Inflammatory macrophage (primary cell): ENCODE results near the gene CBX1.
A peak's percentile ranks its signal among the peaks of the same experiment; 100 is the strongest.
"Not testable (repeated sequence)": the region's sequence is repeated elsewhere in the genome, so short reads cannot be mapped to it uniquely, and the experiment has no call there.

Source experiments
- DNase-seq, 2 donors: peaks; one replicate each; pipeline ENCODE4 v3.0.0-alpha.2; 2020 to 2022

The CBX1 gene

GRCh38 chr17:48072811-48073210 lies 28.5 kb downstream of the CBX1 start:
- DNase-seq = not testable (repeated sequence)

DNA sequence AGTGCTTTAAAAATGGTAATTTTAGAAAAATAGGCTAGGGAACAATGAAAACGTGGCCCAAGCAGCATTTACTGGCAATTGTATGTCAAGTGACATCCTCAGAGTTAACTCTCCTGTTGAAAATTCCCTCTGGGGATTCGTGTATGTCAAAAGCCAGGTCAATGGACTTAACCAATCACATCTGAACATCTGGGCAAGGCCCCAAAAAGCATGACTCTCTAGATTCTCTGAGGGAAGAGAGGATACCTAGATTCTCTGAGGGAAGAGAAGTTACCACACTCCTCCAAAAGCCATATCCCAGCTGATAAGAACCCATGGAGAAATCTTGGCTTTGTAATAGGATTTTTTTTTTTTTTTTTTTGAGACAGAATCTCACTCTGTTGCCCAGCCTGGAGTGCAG lies 29.6 kb downstream of the CBX1 start:
- no peak for DNase-seq

DNA sequence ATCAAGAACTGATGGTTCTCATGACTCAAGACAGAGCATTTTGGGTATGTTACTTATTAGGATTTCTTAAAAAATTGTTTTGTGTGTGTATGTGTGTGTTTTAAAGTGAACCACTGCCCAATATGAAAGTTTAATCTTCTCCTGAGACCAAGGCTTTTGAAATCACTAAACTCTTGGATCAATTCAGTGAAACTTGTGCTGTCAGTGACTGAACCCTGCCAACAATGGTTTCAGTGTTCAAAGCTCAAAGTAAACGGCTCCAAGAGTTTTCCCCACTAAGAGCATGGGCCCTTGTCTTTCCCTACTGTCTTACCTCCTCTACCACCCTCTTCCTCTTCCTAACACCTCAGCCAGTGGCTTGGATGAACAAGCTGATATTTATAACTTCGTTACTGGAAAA lies 31.1 kb downstream of the CBX1 start:
- no peak for DNase-seq

DNA sequence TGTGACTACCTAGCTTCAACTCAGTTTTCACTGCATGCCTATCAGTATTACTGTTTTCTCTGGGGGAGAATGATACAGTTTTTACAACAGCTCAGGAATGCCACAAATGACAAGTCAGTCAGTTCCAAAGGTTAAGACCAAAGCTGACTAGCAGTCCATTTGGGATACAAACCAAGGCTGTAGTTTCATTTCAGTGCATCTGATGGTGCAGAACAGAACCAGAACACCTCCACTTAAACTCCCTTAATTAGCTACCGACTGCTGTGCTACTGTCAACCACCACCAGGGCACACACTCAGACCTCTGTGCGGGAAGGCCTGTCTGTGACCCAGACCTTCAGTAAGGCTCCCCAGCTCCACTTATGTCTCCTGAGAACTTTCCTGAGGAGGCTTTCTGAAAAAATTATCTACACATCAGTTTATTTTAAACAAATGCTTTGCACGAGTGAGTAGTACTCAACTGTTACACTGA lies 32.8 kb downstream of the CBX1 start:
- DNase-seq = peak in 1 of 2 donors; percentile 20

GRCh38 chr17:48067808-48068207 lies 33.5 kb downstream of the CBX1 start:
- not testable (repeated sequence) for DNase-seq

- DNase-seq = no peak
These were observed 34.0 kb downstream of the CBX1 start for GRCh38 chr17:48067245-48067644.

DNA sequence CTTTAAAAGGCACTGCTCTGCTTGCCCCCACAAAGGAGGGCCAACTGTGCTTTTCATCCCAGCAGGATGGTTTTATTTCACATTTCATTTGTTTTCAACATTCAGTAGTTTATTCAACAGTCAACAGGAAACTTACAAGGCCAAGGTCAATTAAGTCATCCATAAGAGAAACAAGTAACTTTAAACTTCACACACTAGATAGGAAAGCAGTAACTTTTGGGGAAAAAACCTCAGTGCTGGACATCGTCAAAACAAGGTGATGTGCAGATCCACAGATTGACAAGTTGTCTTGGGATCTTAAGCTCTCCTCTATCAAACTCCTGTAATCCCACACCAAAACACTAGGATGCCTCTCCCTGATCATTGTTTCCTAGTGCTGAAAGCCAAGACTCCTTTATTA lies 34.6 kb downstream of the CBX1 start:
- DNase-seq = no peak

DNA sequence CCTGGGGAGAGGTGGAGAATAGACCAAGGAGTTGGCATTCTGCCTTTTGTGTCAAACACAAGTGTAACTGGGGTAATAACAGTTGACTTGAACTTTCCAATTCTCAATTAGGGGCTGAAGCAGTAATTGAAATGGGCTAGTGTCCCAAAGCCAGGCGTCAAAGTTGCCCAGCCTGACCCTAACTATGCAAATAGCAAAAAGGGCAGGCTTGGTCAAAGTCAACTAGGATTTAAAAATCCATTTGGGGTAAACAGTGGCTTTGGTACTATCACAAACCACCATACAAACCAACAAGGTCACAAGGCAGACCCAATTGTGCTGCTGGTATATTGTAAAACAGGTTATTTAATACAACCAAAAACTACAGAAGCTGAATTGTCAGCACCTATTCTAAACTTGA lies 35.1 kb downstream of the CBX1 start:
- DNase-seq = no peak

DNA sequence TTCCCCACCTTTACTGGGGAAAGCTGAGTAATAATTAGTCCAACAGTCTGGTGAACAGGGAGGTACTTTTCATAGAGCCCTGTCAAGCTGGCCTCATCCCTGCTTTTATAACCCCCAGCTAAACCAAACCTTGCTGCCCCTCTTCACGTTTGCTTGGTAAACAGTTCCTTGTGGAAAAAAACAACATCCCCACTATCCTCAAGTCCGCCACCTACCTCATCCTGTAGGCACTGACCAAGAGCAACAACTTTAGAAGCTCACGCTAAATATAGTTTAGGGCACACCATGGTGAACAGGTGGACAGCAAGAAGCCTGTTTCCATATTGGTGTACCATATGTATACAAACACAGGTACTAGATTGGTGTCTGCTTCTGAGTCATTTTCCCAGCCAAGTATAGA lies 36.6 kb downstream of the CBX1 start:
- no peak for DNase-seq

GRCh38 chr17:48062273-48062672 lies 39.0 kb downstream of the CBX1 start:
- no peak for DNase-seq

- DNase-seq = peak in 1 of 2 donors; percentile 30
These were observed 41.0 kb downstream of the CBX1 start for GRCh38 chr17:48060249-48060648.

DNA sequence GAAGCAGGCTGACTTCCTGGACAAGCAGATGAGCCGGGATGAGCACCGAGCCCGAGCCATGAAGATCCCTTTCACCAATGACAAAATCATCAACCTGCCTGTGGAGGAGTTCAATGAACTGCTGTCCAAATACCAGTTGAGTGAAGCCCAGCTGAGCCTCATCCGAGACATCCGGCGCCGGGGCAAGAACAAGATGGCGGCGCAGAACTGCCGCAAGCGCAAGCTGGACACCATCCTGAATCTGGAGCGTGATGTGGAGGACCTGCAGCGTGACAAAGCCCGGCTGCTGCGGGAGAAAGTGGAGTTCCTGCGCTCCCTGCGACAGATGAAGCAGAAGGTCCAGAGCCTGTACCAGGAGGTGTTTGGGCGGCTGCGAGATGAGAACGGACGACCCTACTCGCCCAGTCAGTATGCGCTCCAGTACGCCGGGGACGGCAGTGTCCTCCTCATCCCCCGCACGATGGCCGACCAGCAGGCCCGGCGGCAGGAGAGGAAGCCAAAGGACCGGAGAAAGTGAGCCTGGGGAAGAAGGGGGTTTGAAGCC lies 42.1 kb downstream of the CBX1 start:
- no peak for DNase-seq

DNA sequence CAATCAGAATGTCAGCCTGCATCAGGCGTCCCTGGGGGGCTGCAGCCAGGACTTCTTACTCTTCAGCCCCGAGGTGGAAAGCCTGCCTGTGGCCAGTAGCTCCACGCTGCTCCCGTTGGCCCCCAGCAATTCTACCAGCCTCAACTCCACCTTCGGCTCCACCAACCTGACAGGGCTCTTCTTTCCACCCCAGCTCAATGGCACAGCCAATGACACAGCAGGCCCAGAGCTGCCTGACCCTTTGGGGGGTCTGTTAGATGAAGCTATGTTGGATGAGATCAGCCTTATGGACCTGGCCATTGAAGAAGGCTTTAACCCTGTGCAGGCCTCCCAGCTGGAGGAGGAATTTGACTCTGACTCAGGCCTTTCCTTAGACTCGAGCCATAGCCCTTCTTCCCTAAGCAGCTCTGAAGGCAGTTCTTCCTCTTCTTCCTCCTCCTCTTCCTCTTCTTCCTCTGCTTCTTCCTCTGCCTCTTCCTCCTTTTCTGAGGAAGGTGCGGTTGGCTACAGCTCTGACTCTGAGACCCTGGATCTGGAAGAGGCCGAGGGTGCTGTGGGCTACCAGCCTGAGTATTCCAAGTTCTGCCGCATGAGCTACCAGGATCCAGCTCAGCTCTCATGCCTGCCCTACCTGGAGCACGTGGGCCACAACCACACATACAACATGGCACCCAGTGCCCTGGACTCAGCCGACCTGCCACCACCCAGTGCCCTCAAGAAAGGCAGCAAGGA lies 42.7 kb downstream of the CBX1 start:
- DNase-seq = no peak

DNA sequence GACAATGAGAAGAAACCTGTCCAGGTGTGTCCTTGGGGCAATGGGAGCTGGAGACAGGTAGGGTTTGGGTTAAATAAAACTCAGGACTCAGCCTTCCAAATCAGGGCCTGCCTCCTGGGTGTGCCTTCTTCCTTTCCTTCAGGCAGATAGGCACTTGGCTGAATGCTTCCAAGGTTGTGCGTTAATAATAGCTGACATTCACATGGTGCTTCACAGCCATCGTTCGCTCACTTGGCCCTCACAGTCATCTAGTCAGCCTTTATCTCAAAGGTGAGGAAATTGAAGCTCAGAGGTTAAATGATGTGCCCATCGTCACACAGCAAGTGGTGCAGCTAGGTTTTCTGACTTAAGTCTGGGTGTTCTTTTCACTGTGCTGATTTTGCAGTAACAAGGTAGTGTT lies 43.7 kb downstream of the CBX1 start:
- no peak for DNase-seq

- no peak for DNase-seq
These were observed 44.4 kb downstream of the CBX1 start for GRCh38 chr17:48056879-48057278.

DNA sequence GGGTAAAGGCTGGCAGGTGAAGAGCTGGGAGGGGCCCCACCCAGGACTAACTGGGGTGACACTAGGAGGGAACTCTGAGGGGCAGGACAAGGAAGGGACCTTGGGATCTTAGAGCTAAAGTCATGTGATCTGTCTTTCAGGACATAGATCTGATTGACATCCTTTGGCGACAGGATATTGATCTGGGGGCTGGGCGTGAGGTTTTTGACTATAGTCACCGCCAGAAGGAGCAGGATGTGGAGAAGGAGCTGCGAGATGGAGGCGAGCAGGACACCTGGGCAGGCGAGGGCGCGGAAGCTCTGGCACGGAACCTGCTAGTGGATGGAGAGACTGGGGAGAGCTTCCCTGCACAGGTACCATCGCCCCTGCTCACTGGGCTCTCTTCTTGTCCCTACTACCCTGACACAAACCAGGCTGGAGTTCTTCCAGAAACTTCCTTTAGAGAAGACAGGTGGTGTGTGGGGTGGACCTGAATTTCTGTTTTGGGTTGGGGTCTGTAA lies 45.0 kb downstream of the CBX1 start:
- no peak for DNase-seq

GRCh38 chr17:48055531-48056245 lies 45.6 kb downstream of the CBX1 start:
- peak; percentile 61 to 68 for DNase-seq

GRCh38 chr17:48054238-48055185 lies 46.8 kb downstream of the CBX1 start:
- no peak for DNase-seq

GRCh38 chr17:48053758-48054237 lies 47.5 kb downstream of the CBX1 start:
- no peak for DNase-seq

DNA sequence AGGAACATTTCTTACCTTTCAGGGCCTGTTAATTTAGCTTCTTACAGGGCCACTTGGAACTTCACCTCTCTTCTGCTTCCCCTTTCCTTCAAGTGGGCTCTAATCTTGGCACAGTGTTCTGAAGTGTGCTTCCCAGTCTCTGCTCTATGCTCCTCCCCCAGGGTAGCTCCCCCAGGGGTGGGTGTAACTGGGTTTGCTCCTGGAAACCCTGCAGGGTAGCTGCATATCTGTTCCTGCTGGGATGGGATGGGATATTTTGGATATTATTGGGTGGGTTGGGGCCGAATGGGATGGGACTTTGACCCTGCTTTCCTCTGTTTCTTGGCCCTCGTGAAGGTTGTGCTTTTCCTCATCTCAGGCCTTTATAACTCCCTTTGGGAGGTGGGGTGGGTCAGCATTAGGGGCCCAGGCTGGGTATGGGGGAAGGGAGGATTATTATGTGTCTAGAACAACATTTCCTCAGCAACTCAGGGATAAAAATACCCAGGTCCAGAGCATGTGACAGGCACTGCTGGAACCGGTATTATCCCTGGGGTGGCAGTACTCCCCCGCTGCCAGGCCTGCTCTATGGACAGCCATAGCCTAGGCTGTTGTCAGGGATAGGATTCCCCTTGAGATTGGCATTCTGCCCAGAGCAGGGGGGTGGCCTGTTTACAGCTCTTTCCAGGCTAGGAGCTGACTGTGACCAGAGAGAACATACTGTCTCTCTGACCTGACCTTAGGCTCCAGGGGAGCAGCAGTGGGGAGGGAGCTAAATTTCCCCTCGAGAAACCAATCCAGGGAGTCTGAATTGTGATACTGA lies 48.1 kb downstream of the CBX1 start:
- DNase-seq = no peak

DNA sequence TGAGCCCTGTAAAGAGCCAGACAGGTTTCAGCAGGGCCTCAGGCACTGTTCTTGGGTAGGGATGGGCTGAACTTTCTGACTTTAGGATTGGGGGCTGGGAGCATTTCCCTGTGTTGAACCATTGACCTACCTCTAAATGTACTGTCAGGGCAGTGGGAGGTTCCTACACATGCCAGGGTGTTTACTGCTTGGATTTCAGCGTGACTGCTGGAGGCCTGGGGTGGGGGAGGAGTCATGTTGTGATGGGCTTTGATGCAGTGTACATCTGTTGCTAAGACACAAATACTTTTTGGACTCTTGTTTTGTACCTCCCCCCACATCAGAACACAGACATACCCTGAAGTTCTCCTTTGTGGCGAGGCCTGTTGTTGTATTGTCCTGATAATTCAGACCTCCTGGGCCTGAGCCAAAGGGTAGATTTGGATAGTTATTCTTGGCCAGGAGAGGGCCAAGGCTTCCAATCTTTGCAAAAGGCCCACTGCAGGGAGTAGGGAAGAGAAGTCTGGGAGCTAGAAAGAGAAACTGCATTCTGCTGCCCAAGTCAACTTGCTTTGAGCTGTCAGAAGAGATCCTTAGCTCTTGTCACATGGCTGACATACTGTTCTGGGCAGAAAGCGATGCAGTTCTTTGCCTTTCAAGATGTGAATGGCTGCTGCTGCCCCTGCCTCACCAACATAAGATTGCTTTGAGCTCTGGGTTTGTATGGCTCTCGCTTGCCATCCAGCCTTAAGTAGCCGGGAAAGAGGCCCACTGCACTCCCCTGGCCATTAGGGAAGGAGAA lies 49.4 kb downstream of the CBX1 start:
- no peak for DNase-seq
